ENCODE data around the gene AQP9. TPM values are rescaled to one million over a fixed set of nuclear protein-coding genes. Genes with fewer than 3 reads are reported as not detected.

AQP9 gene
- total and polyA plus RNA-seq, 2 of the 8 experiments (the other 6 are each of a cell fraction or from before 2014, with no cell fraction given), result not detected

- Histone ChIP-seq H2BK20ac (ENCODE audit: low read length) (no peak overlapping the region), H4K20me1 (replicated peaks in 1 of 2; ENCODE audit: control insufficient read depth in 1 of 2, insufficient read depth in 2 of 2, low read length in 2 of 2) (no peaks in the 10 kb centered on the region), H3K79me1 (ENCODE audit: low read depth, low read length) (no peaks in the 10 kb centered on the region), H3K9me3 (ENCODE audit: insufficient read depth in 2 of 2, low read depth in 1 of 2, low read length in 1 of 2) (peaks cover 7 to 8% of the 10 kb centered on the region in 2 experiments; a peak in 2 of 4 replicates), H3K23me2 (ENCODE audit: low read depth, low read length) (no peaks in the 10 kb centered on the region), H3K9ac (replicated peaks in 1 of 4; ENCODE audit: extremely low read depth in 1 of 4, low read depth in 3 of 4, low read length in 3 of 4) (no peak overlapping the region), H3K23ac (ENCODE audit: insufficient read length) (no peak overlapping the region), H3K27me3 (replicated peaks in 1 of 4; ENCODE audit: control insufficient read depth in 3 of 4, extremely low read depth in 1 of 4, insufficient read depth in 3 of 4, low read length in 3 of 4) (no peaks in the 10 kb centered on the region), H3K27ac (ENCODE audit: low read depth, low read length) (no peak overlapping the region), H2BK12ac (ENCODE audit: low read depth, low read length) (no peak overlapping the region), H2BK120ac (replicated peaks; ENCODE audit: low read depth, low read length) (no peak overlapping the region), H4K91ac (replicated peaks; ENCODE audit: insufficient read length, low read length) (no peak overlapping the region), H2BK15ac (ENCODE audit: low read length) (no peak overlapping the region), H4K8ac (ENCODE audit: extremely low read depth, insufficient read depth, low read length) (no peak overlapping the region), H3K4me1 (replicated peaks in 1 of 4; ENCODE audit: control insufficient read depth in 3 of 4, insufficient read depth in 4 of 4, low read length in 3 of 4) (no peaks in the 10 kb centered on the region), H3K79me2 (ENCODE audit: control insufficient read depth in 1 of 2, insufficient read depth in 2 of 2, low read length in 2 of 2) (no peaks in the 10 kb centered on the region), H3K56ac (replicated peaks; ENCODE audit: insufficient read length, low read depth, low read length) (no peak overlapping the region), H3K14ac (ENCODE audit: insufficient read length) (no peak overlapping the region), H3K18ac (ENCODE audit: extremely low read depth, low read length) (no peak overlapping the region), H2AK5ac (ENCODE audit: low read depth, low read length) (no peak overlapping the region), H3K36me3 (ENCODE audit: control insufficient read depth in 2 of 4, insufficient read depth in 4 of 4, low read length in 3 of 4) (no peaks in the 10 kb centered on the region), H3K4ac (replicated peaks; ENCODE audit: insufficient read length, low read depth, low read length) (no peak overlapping the region), H2BK5ac (ENCODE audit: low read depth, low read length) (no peak overlapping the region), H3K4me2 (ENCODE audit: insufficient read depth in 1 of 2, low read depth in 2 of 2, low read length in 2 of 2) (no peak overlapping the region), H4K5ac (ENCODE audit: insufficient read length, low read depth, low read length) (no peak overlapping the region), H3K4me3 (ENCODE audit: extremely low read depth in 1 of 4, insufficient read depth in 2 of 4, low read depth in 3 of 4, low read length in 4 of 4) (no peak overlapping the region), H2AFZ (ENCODE audit: low read length) (no peak overlapping the region)
- TF ChIP-seq BACH1 (IDR thresholded peaks at IDR 0.05; ENCODE audit: low read length) (no peak), TAF7 (optimal IDR thresholded peaks at IDR 0.05; ENCODE audit: borderline replicate concordance, low read depth, low read length) (no peak), EZH2 (IDR thresholded peaks at IDR 0.05; ENCODE audit: low read depth, low read length, severe bottlenecking) (no peak), KDM5A (IDR thresholded peaks at IDR 0.05; ENCODE audit: low read length) (no peak), SP4 (IDR thresholded peaks at IDR 0.05; ENCODE audit: low read length) (no peak), GTF2F1 (IDR thresholded peaks at IDR 0.05; ENCODE audit: borderline replicate concordance, low read depth, low read length) (no peak), TEAD4 (IDR thresholded peaks at IDR 0.05; ENCODE audit: low read depth, low read length) (no peak), FOSL1 (IDR thresholded peaks at IDR 0.05; ENCODE audit: insufficient read depth, low read depth, low read length) (no peak), RNF2 (IDR thresholded peaks at IDR 0.05; ENCODE audit: borderline replicate concordance, low read depth, low read length, missing control alignments, poor library complexity, severe bottlenecking) (no peak), POLR2AphosphoS5 (IDR thresholded peaks at IDR 0.05; ENCODE audit: low read depth, low read length) (no peak), RXRA (IDR thresholded peaks at IDR 0.05; ENCODE audit: insufficient read depth, low read depth, low read length) (no peak), TCF12 (IDR thresholded peaks at IDR 0.05; ENCODE audit: low read depth, low read length) (no peak), POLR2A (IDR thresholded peaks at IDR 0.05; ENCODE audit: control extremely low read depth in 1 of 2, low read depth in 2 of 2, low read length in 2 of 2) (no peak)
- CTCF ChIA-PET (ENCODE audit: partially characterized antibody), result no interaction called here
- DNase-seq (ENCODE audit: low read depth in 1 of 2, low spot score in 2 of 2) (no peak), FAIRE-seq (no peak)
- POLR2A ChIA-PET (ENCODE audit: partially characterized antibody), result no interaction called here
Observed at GRCh38 chr15:58125333-58125732, 12.8 kb upstream of the AQP9 start.
